Non-pigmented ciliary epithelial cell (primary cell): Measurements from ENCODE around the gene AAR2.

Experiments
- DNase-seq: peaks from one replicate; pipeline ENCODE4 v3.0.0-alpha.2; 2010; ENCODE audit warnings: low read depth

The AAR2 gene

DNA sequence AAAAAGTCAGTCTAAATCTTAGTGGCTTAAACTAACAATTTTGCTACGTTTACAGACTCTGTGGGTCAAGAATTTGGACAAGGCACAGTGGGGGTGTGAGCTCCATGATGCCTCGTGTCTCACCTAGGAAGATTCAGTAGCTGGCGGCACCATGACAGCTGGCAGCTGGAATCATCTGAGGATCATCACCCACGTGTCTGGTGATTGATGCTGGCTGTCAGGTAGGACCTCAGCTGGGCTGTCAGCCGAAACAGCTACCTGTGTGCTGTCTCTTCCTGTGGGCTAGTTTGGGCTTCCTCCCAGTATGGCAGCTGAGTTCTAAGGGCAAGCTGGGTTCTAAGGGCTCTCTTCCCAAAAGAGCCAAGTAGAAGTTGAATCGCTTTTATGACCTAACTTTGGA, 43.5 kb downstream of the AAR2 start:
- DNase-seq = no peak

DNA sequence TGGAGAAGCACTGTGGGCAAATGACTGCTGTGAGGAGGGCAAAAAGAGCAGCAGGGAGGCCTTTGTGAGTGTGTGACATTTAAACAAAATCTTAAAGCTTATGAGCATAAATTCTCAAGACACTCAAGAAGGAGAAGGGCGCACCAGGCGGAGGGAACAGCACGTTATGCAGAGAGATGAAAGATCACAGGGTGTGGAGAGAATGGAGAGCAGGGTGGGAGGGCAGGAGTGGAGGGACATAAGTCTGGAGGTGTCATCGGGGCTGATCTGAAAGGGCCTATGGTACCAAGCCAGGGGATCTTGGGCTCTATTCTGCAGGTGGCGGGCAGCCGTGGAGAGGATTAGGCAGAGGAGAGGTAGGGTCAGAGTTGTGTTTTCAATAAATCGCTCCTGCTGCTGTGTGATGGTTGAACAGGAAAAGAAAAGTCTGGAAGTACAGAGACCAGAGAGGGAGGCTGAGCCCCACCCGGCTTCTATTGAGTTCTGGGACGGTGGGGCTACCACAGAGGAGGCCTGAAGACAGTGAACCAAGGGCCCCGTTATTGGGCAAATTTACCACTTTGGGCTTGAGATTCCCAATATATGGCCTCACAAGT, 45.6 kb downstream of the AAR2 start:
- no peak for DNase-seq

DNA sequence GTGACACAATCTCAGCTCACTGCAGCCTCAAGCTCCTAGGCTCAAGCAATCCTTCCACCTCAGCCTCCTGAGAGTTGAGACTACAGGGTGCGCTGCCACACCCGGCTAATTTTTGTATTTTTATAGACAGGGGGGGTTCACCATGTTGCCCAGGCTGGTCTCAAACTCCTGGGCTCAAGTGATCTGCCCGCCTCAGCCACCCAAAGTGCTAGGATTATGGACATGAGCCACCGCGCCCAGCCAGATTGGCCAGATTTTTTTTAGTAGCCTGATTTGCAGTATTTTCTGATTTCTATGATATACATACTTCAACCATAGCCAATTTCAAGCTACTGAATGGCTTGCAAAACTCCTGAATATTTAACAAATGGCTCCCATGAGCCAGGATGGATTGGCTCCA, 48.5 kb downstream of the AAR2 start:
- no peak for DNase-seq

DNA sequence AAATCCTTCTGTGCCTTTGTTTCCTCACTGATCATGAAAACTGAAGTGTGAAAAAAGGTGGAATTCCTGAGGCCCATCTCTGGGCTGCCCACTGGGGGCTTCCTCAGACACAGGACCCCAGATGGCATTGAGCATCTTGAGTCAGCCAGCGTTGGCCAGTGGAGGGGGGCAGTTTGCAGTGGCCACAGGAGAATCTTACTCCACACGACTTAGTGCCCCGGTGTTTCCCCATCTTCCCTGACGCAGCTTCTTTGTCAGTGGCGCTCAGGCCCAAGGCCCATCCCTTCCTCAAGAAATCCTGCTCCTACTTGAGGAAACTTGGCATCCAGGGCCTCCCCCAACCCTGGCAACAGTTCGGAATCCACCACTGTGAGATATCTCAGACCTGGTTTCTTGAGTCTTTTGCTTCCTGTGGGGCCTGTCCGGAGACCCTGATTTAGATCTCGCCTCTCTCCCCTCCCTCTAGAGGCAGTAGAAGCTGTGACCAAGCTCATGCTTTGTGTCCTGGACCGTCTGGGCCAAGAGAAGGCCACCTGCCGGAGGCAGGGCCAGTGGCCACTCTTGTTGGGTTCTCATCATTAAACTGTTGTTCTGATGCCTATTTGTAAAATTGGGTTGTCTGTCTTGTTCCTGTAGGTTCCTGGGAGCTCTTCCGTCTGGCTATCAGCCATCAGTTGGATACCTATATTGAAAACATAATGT, 49.6 kb downstream of the AAR2 start:
- DNase-seq = no peak

DNA sequence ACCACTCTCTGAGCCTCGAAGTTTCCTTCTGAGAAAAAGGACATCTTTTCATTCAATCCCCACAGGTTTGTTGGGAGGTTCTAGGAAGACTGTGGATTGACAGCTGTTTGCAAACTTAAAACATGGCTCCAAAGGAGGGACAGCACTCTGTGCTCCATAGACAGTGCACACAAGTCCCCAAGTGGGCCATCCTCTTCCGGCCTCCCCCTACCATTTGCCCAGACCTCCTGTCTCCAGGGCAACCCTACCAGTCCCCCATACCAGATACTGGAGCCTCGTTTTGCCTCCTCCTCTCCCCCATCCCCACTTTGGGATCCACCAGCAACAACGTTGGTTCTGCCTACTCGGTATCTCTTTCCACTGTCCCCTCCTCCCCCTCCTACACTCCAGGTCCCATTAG, 61.4 kb downstream of the AAR2 start:
- DNase-seq = no peak

DNA sequence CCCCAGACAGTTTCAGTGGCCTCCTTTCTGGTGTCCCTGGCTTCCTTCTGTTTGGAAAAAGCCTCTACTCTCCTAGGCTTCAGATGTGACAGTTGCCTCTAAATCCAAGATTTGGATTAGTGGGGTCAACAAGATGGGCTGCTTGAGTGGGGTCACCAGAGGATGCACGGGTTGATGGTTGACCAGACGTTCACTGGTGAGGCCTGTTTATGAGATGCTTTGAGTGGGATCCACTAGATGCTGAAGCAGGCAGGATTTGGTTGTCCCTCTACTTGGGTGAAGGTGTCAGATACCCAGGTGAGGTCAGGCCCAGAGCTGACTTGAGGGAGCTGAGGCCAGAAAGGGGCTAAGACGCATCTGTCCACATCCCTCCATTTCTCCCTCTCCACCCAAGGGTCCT, 61.8 kb downstream of the AAR2 start:
- no peak for DNase-seq

DNA sequence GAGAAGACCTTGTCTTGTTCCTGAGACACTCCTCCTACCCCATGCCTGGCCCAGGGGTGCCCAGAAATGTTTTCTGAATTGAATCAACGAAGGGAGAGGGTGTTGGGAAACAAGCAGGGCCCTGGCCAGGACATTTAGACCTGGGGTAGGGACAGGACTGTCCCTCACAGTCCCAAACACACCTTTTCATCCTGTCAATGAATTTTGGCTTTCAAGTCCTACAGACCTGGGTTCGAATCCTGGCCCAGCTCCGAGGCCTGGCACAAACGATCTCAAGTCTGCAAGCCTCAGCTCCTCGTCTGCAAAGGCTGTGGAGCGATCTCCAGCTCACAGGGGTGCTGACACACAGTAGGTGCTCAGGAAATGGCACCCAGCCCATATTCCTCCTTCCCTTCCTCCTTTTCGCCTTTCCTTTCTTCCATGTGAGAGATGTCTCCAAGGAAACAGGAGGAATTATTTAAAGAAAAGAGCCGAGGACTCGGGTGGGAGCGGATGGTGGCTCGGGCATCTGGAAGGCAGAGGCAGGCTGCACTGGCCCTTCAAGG, 62.6 kb downstream of the AAR2 start:
- no peak for DNase-seq

DNA sequence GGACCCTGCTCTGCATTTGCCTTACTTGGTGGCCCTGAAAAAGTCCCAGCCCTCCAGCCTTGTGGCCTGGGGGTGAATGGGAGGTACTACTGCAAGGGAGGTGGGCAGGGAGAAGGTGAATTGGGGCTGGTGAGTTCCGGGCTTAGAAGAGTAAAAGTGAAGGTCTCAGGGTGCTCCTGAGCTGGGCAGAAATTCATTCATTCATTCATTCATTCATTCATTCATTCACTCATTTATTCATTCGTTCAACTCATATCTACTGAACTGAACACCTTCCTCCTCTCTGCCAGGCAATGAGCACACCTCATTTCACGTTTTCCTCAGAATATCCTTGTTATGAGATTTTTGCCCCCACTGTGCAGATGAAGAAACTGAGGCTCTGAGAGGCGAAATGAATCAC, 63.2 kb downstream of the AAR2 start:
- DNase-seq = no peak

DNA sequence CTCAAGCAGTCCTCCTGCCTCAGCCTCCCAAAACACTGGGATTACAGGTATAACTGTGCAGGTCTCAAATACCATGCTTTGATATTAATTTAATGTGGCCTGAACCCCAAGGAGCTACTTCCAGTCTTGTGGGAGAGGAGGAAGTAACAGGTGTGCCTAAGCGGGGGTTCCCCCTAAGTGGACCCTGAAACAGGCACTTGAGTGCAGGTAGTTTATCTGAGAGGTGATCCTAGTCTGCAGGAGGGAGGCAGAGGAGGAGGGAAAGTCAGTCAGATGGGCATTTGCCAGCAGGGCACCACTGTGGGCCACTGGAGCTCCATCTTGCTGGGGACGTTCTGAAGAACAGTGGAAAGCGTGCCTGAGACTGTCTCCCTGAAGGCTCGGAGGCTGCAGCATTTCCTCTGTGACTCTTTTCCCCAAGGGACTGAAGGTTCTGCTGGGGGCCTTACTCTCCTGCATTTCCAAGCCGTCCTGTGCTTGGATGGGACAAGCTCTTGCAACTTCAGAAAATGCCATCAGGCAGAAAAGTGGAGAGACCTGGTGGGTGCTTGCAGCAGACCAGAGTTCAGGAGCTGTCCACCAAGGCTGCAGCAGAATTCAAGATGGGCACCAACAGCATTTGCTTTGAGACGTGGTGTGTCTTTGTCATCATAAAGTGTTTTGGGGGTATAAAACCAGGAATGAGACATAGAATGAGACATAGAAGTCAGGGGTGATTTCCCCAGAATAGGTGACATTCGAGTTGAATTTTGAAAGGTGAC, 65.3 kb downstream of the AAR2 start:
- DNase-seq = no peak

DNA sequence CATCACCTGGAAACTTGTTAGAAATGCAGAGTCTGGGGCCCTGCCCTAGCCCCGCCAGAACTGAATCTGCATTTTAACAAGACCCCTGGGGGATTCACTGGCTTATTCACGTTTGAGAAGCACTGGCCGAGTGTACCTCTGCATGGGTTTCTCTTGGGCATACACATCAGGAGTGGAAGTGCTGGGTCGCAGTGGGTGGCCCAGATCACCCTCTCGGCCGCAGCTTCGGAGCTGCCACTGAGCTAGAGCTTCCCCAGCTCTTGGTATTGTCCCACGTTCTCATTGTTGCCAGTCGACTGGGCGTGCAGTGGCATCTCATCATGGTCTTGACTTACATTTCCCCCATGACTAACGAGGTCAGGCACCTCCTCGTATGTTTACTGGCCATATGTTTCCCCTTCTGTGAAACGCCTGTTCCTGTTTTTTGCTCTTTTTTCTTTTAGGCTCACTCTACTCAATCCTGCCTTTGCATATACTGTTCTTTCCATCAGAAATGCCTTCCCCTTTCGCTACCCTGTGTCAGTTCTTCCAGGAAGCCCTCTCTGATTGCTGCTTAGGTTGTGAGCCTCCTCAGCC, 66.8 kb downstream of the AAR2 start:
- no peak for DNase-seq

DNA sequence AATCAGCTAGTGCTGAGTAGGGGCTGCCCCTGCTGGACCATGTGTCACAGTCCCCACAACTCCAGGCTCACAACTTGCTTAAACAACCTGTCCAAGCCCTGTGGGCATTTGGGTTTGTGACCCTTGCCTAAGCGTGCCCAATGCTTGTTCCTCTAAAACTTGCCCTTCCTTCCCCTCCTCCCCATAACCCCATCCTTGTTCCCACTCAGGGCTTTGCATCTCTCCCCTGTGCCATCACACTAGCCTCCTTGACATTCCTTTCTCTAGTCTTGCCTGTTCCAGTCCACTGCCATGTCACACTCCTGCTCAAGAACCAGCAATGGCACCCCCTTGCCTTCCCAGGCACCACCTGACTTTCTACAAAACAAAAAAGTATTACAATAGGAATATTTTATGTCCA, 67.6 kb downstream of the AAR2 start:
- DNase-seq = no peak

DNA sequence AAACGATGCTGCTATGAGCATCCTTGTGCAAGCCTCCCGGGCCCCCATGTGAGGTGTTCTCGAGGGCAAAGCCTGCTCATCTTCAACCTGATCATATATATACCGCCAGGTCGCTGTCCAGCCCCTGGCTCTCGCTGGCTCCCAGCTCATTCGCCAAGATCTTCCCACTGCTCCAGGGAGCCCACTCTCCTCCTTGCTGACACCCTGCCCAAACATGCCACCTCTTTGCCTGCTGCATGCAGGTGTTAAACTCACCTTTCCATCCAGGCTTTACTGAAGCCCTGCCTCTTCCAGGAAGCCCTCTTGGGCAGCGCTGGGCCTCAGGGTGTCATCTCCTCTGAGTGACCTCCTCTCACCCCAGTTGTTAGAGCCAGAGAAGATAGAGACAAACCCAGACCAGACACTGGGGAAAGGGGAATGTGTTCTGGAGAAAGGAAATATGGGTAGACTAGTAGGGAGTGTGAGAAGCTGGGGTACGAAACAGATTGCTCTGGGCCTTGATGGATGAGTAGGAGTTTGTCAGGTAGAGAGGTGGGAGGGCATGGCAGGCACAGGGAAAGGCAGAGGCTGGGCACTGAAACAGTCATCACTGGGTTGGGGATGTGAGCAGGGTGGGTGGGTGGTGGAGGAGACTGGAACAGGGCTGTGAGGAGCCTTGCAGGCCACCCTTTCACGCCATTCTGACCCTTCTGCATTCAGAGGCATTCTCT, 68.7 kb downstream of the AAR2 start:
- DNase-seq = no peak

DNA sequence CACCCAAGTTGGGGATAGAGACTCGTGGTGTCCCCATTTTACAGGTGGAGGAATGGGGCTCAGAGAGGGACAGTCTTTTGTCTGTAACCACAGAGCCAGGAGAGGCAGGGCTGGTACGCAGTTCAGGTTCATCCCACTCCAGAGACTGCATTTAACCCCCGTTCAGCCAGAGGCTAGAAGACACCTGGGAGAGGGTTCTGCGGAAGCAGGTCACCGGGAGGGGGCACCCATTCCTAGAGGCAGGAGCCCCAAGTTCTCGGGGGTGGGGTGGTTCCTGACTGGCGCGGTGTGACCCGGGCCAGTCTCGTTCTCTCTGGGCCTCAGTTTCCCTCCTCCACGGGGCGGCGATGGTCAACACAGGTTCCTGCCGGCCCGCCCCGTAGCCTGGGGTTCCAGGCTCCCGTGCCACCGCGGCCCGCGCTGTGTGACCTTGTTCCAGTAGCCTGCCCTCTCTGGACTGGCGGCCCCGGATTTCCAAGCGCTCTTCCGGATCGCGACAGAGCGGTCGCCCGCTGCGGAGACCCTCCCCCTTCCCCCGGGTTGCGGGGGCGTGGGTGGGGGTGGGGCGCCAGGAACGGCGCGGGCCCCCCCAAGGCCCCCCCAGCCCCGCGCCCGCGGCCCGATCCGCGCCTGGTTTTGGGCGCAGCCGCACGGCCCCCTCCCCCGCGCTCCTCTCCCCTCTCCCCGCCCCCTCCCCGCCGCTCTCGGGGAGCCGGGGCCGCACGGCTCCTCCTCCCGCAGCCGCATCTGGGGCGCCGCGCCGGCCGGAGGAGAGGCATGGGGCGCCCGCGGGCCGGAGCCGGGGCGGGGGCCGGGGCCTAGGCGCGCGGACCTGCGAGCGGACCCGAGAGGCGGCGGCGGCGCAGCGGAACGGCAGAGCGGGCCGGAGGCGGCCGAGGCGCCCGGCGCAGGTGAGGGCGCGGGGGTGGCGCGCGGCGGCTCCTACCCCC, 69.6 kb downstream of the AAR2 start, which contains the start of gene DLGAP4:
DLGAP4 (plus strand) TSS at position 738 of the 950 bp plus-strand sequence. CDS start 125,379 bp downstream, outside the sequence.
- no peak for DNase-seq
